NCI-H187 treated with DMSO at 0.1 percent for 48 hours (cell line): ENCODE results near the gene FAM110C.
"Not testable (repeated sequence)": the region's sequence is repeated elsewhere in the genome, so short reads cannot be mapped to it uniquely, and the experiment has no call there.

Source experiments
- DNase-seq: peaks from one replicate; lab custom pipeline; 2025; lab: John Stamatoyannopoulos, UW

FAM110C gene

GRCh38 chr2:46471-47345 is at the start of gene FAM110C:
TSS of gene FAM110C (minus strand) at chr2:46505. CDS start at chr2:46385, 120 bp downstream.
- DNase-seq, result no peak

- no peak for DNase-seq
These were observed 46.0 kb upstream of the FAM110C start for GRCh38 chr2:92326-92725.

GRCh38 chr2:90645-91312 is 44.5 kb upstream of the FAM110C start:
- no peak for DNase-seq

GRCh38 chr2:85761-86160 is 39.5 kb upstream of the FAM110C start:
- no peak for DNase-seq

GRCh38 chr2:84121-84520 is 37.8 kb upstream of the FAM110C start:
- no peak for DNase-seq

- no peak for DNase-seq
These were observed 34.8 kb upstream of the FAM110C start for GRCh38 chr2:80971-81736.

GRCh38 chr2:80378-80777 is 34.1 kb upstream of the FAM110C start:
- no peak for DNase-seq

- no peak for DNase-seq
These were observed 25.2 kb upstream of the FAM110C start for GRCh38 chr2:71309-72035.

GRCh38 chr2:69366-70344 is 23.4 kb upstream of the FAM110C start:
- peak; percentile 50 for DNase-seq

- not testable (repeated sequence) for DNase-seq
These were observed 22.3 kb upstream of the FAM110C start for GRCh38 chr2:68637-69036.

GRCh38 chr2:66853-67252 is 20.5 kb upstream of the FAM110C start:
- DNase-seq, result no peak

- no peak for DNase-seq
These were observed 18.8 kb upstream of the FAM110C start for GRCh38 chr2:65121-65520.

- no peak for DNase-seq
These were observed 9.5 kb upstream of the FAM110C start for GRCh38 chr2:55587-56448.

- DNase-seq, result no peak
These were observed 5.3 kb upstream of the FAM110C start for GRCh38 chr2:51613-52012.

- DNase-seq, result no peak
These were observed 1.4 kb upstream of the FAM110C start for GRCh38 chr2:47737-48136.

GRCh38 chr2:47346-47725 is 1.0 kb upstream of the FAM110C start:
- DNase-seq, result no peak

GRCh38 chr2:46131-46470 is 204 bp downstream of the FAM110C start:
- no peak for DNase-seq

- no peak for DNase-seq
These were observed 769 bp downstream of the FAM110C start for GRCh38 chr2:45342-46130.

- no peak for DNase-seq
These were observed 1.5 kb downstream of the FAM110C start for GRCh38 chr2:44748-45341.
